Mucosa of descending colon (tissue), 3 donors: ENCODE measurements around the gene DUSP16. TPM values are rescaled to one million over a fixed set of nuclear protein-coding genes. Genes with fewer than 3 reads are reported as not detected.

Experiments
- ATAC-seq: fragments of 200-7000 bp; cut with Tn5 transposase; one replicate; pipeline ENCODE4 v1.9.1; 2020; ENCODE audit warnings: mild to moderate bottlenecking, moderate library complexity
- DNase-seq, 3 donors: peaks; one replicate each; pipeline ENCODE4 v3.0.0-alpha.2; 2020
- H3K36me3 ChIP-seq: fragments of 200-600 bp; one replicate; pipeline ENCODE4 v1.8.0; 2021; ENCODE audit warnings: low read depth, mild to moderate bottlenecking
- H3K4me1 ChIP-seq: fragments of 200-600 bp; one replicate; pipeline ENCODE4 v1.8.0; 2021; ENCODE audit warnings: low read depth, mild to moderate bottlenecking
- H3K4me3 ChIP-seq: fragments of 200-600 bp; one replicate; pipeline ENCODE4 v1.8.0; 2021; ENCODE audit warnings: mild to moderate bottlenecking
- H3K9me3 ChIP-seq: fragments of 200-600 bp; one replicate; pipeline ENCODE4 v1.8.0; 2021; ENCODE audit warnings: mild to moderate bottlenecking
- CTCF ChIP-seq: fragments of 200-600 bp; IDR thresholded peaks from one replicate; pipeline ENCODE4 v1.8.0; 2022; ENCODE audit warnings: antibody characterized with exemption, mild to moderate bottlenecking
- intact Hi-C, 2 donors: fragments of 100-400 bp; cut with DNase I in 1 of 2; cut with micrococcal nuclease in 1 of 2; formaldehyde crosslinking; loops; one replicate each; pipeline versions ENCODE4 v1.11.0 to v1.11.1; 2022; cut with DNase I, micrococcal nuclease
- total RNA-seq, 3 donors: library from RNA; stranded (reverse); fragmentation: NEBNext Ultra II Directional in 2 of 3; extraction: Animal tissue kit (Norgen Biotek cat#: 25700) in 2 of 3; gene quantifications; one replicate each; pipeline versions ENCODE4 v1.2.1 to v1.2.4, GENCODE V29; 2021 to 2023
- donor health status: DM: no; HTN: no; CAD: no; lungs with moderate emphysema.
- donor health status: DM: no; HTN: no; CAD: no.
- donor health status: DM: no; HTN: yes; CAD: no.

DUSP16 gene
- total RNA-seq, 3 donors from 2014 or later: 42.3 to 61.8 (median 42.9) TPM

GRCh38 chr12:12513416-12514006 lies 49.2 kb downstream of the DUSP16 start:
- no peak for DNase-seq
- ATAC-seq: no peak
- Histone ChIP-seq H3K4me3 (no peak overlapping the region), H3K9me3 (no peaks in the 10 kb centered on the region), H3K36me3 (no peaks in the 10 kb centered on the region), H3K4me1 (peaks cover 8% of the 10 kb centered on the region)
- intact Hi-C loops: no loop called here
- TF ChIP-seq CTCF: no peak

- no peaks in the 10 kb centered on the region for H3K36me3 ChIP-seq
- no peaks in the 10 kb centered on the region for H3K4me1 ChIP-seq
- no peaks in the 10 kb centered on the region for H3K9me3 ChIP-seq
- H3K4me3 ChIP-seq: no peak overlapping the region
- DNase-seq (no peak), ATAC-seq (no peak)
- intact Hi-C loops: no loop called here
- TF ChIP-seq CTCF: no peak
These were observed 50.6 kb downstream of the DUSP16 start for GRCh38 chr12:12511895-12512711.

GRCh38 chr12:12511021-12511783 lies 51.5 kb downstream of the DUSP16 start:
- Histone ChIP-seq H3K9me3 (no peaks in the 10 kb centered on the region), H3K36me3 (no peaks in the 10 kb centered on the region), H3K4me1 (no peaks in the 10 kb centered on the region), H3K4me3 (no peak overlapping the region)
- intact Hi-C loops: no loop called here
- ATAC-seq: no peak
- no peak for TF ChIP-seq CTCF
- no peak for DNase-seq

GRCh38 chr12:12510551-12510950 lies 52.1 kb downstream of the DUSP16 start:
- Histone ChIP-seq H3K36me3 (no peaks in the 10 kb centered on the region), H3K4me1 (no peaks in the 10 kb centered on the region), H3K4me3 (no peak overlapping the region), H3K9me3 (no peaks in the 10 kb centered on the region)
- DNase-seq (no peak), ATAC-seq (no peak)
- TF ChIP-seq CTCF: no peak
- intact Hi-C loops: no loop called here

- ATAC-seq: peak; percentile 43
- Histone ChIP-seq H3K4me3 (no peak overlapping the region), H3K4me1 (no peaks in the 10 kb centered on the region), H3K9me3 (no peaks in the 10 kb centered on the region), H3K36me3 (no peaks in the 10 kb centered on the region)
- TF ChIP-seq CTCF: no peak
- DNase-seq: no peak
- intact Hi-C loops: no loop called here
These were observed 52.5 kb downstream of the DUSP16 start for GRCh38 chr12:12510141-12510540.
